Keratinocyte (primary cell): Measurements from ENCODE around the gene FFAR2.

Experiments used
- CTCF ChIP-seq, 3 experiments: IDR thresholded peaks in 1 of 3; conservative IDR thresholded peaks in 1 of 3; optimal IDR thresholded peaks in 1 of 3; 2 replicates in 2 of 3; 3 replicates in 1 of 3; pipeline versions ENCODE3 to v1.5.1; 2011; ENCODE audit warnings: low read length in 3 of 3, mild to moderate bottlenecking in 3 of 3, moderate library complexity in 2 of 3, control low read depth in 1 of 3, inconsistent platforms in 1 of 3; ENCODE audit not compliant: insufficient read depth in 2 of 3; ENCODE audit errors: extremely low read depth in 1 of 3
- EZH2 ChIP-seq: IDR thresholded peaks from one replicate; pipeline ENCODE4 v1.6.1; 2012; ENCODE audit warnings: inconsistent platforms, mild to moderate bottlenecking, low read length, moderate library complexity

DNA sequence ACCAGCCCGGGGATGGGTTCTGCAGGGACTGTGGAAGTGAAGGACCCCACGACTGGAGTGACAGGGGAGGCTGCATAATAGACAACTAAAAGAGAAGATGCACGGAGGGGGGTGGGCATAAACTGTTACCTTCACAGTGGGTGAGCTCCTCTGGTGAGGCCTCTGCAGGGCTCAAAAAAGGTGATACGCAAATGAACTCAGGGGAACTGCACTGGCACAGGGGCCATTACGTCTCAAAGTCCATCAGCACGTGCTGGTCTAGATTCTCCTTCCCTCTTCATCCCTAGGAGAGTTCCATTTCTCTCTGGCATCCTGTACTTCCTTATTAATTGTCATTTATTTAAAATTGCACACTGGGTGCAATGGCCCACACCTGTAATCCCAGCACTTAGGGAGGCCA, 8.1 kb upstream of the FFAR2 start:
- TF ChIP-seq CTCF (optimal IDR thresholded peaks at IDR 0.05 in 1 of 3, IDR thresholded peaks at IDR 0.05 in 1 of 3, conservative IDR thresholded peaks at IDR 0.05 in 1 of 3; ENCODE audit: extremely low read depth in 1 of 3, insufficient read depth in 2 of 3, low read length in 3 of 3) = no peak
- TF ChIP-seq EZH2 = no peak
